ENCODE results near the gene C14orf119.

Gene C14orf119

GRCh38 chr14:23117371-23118020 is 22.2 kb downstream of the C14orf119 start:
- Histone ChIP-seq H3K27ac (ENCODE audit: low read length) (no peak overlapping the region), H3K27me3 (ENCODE audit: insufficient read depth, low read length) (peaks cover 6% of the 10 kb centered on the region; the same call in 1 of the 2 replicates), H3K9ac (ENCODE audit: low read depth, low read length) (no peak overlapping the region), H3K4me1 (ENCODE audit: insufficient read depth, low read length) (peaks cover 28% of the 10 kb centered on the region), H3K36me3 (ENCODE audit: insufficient read depth, low read depth, low read length) (no peaks in the 10 kb centered on the region), H3K9me3 (ENCODE audit: insufficient read depth, low read depth, low read length) (no peaks in the 10 kb centered on the region), H3K4me3 (ENCODE audit: low read length) (no peak overlapping the region)

- H3K4me3 ChIP-seq (ENCODE audit: low read length): no peak within 1 kb of the TSS
- H3K9me3 ChIP-seq (ENCODE audit: insufficient read depth, low read depth, low read length): no peaks in the 10 kb centered on the region
- H3K4me1 ChIP-seq (ENCODE audit: insufficient read depth, low read length): peaks cover 25% of the 10 kb centered on the region
- no peak within 1 kb of the TSS for H3K27ac ChIP-seq (ENCODE audit: low read length)
- no peaks in the 10 kb centered on the region for H3K36me3 ChIP-seq (ENCODE audit: insufficient read depth, low read depth, low read length)
- H3K27me3 ChIP-seq (ENCODE audit: insufficient read depth, low read length): peaks cover 5% of the 10 kb centered on the region; the same call in 1 of the 2 replicates
- no peak within 1 kb of the TSS for H3K9ac ChIP-seq (ENCODE audit: low read depth, low read length)
Measured at GRCh38 chr14:23118506-23119362, 23.4 kb downstream of the C14orf119 start, which contains the start of gene CEBPE. Gene CEBPE, minus strand, starts transcription at chr14:23119255. Its CDS starts 164 bp downstream, at chr14:23119091.

GRCh38 chr14:23119363-23120327 is 24.3 kb downstream of the C14orf119 start:
- H3K4me3 ChIP-seq (ENCODE audit: low read length): no peak overlapping the region
- H3K4me1 ChIP-seq (ENCODE audit: insufficient read depth, low read length): peaks cover 20% of the 10 kb centered on the region
- no peaks in the 10 kb centered on the region for H3K9me3 ChIP-seq (ENCODE audit: insufficient read depth, low read depth, low read length)
- no peak overlapping the region for H3K9ac ChIP-seq (ENCODE audit: low read depth, low read length)
- no peaks in the 10 kb centered on the region for H3K36me3 ChIP-seq (ENCODE audit: insufficient read depth, low read depth, low read length)
- H3K27ac ChIP-seq (ENCODE audit: low read length): no peak overlapping the region
- no peaks in the 10 kb centered on the region for H3K27me3 ChIP-seq (ENCODE audit: insufficient read depth, low read length)

- Histone ChIP-seq H3K27me3 (ENCODE audit: insufficient read depth, low read length) (no peaks in the 10 kb centered on the region), H3K9me3 (ENCODE audit: insufficient read depth, low read depth, low read length) (no peaks in the 10 kb centered on the region), H3K4me1 (ENCODE audit: insufficient read depth, low read length) (peaks cover 20% of the 10 kb centered on the region), H3K9ac (ENCODE audit: low read depth, low read length) (no peak overlapping the region), H3K27ac (ENCODE audit: low read length) (no peak overlapping the region), H3K4me3 (ENCODE audit: low read length) (no peak overlapping the region), H3K36me3 (ENCODE audit: insufficient read depth, low read depth, low read length) (no peaks in the 10 kb centered on the region)
Measured at GRCh38 chr14:23120541-23121251, 25.4 kb downstream of the C14orf119 start.

GRCh38 chr14:23121361-23121771 is 26.1 kb downstream of the C14orf119 start:
- Histone ChIP-seq H3K27me3 (ENCODE audit: insufficient read depth, low read length) (no peaks in the 10 kb centered on the region), H3K4me1 (ENCODE audit: insufficient read depth, low read length) (peaks cover 20% of the 10 kb centered on the region), H3K9ac (ENCODE audit: low read depth, low read length) (no peak overlapping the region; the same call in 1 of the 2 replicates), H3K4me3 (ENCODE audit: low read length) (no peak overlapping the region), H3K9me3 (ENCODE audit: insufficient read depth, low read depth, low read length) (no peaks in the 10 kb centered on the region), H3K36me3 (ENCODE audit: insufficient read depth, low read depth, low read length) (no peaks in the 10 kb centered on the region), H3K27ac (ENCODE audit: low read length) (no peak overlapping the region)

- Histone ChIP-seq H3K4me3 (ENCODE audit: low read length) (no peak overlapping the region), H3K9me3 (ENCODE audit: insufficient read depth, low read depth, low read length) (no peaks in the 10 kb centered on the region), H3K27me3 (ENCODE audit: insufficient read depth, low read length) (no peaks in the 10 kb centered on the region), H3K36me3 (ENCODE audit: insufficient read depth, low read depth, low read length) (peaks cover 6% of the 10 kb centered on the region; the same call in 1 of the 2 replicates), H3K27ac (ENCODE audit: low read length) (no peak overlapping the region), H3K4me1 (ENCODE audit: insufficient read depth, low read length) (peaks cover 20% of the 10 kb centered on the region), H3K9ac (ENCODE audit: low read depth, low read length) (no peak overlapping the region)
Measured at GRCh38 chr14:23122086-23122485, 26.8 kb downstream of the C14orf119 start.

GRCh38 chr14:23123419-23123818 is 28.1 kb downstream of the C14orf119 start:
- no peaks in the 10 kb centered on the region for H3K27me3 ChIP-seq (ENCODE audit: insufficient read depth, low read length)
- H3K36me3 ChIP-seq (ENCODE audit: insufficient read depth, low read depth, low read length): peaks cover 18% of the 10 kb centered on the region
- peaks cover 20% of the 10 kb centered on the region for H3K4me1 ChIP-seq (ENCODE audit: insufficient read depth, low read length)
- no peak overlapping the region for H3K27ac ChIP-seq (ENCODE audit: low read length)
- no peak overlapping the region for H3K9ac ChIP-seq (ENCODE audit: low read depth, low read length)
- H3K4me3 ChIP-seq (ENCODE audit: low read length): no peak overlapping the region
- no peaks in the 10 kb centered on the region for H3K9me3 ChIP-seq (ENCODE audit: insufficient read depth, low read depth, low read length)

DNA sequence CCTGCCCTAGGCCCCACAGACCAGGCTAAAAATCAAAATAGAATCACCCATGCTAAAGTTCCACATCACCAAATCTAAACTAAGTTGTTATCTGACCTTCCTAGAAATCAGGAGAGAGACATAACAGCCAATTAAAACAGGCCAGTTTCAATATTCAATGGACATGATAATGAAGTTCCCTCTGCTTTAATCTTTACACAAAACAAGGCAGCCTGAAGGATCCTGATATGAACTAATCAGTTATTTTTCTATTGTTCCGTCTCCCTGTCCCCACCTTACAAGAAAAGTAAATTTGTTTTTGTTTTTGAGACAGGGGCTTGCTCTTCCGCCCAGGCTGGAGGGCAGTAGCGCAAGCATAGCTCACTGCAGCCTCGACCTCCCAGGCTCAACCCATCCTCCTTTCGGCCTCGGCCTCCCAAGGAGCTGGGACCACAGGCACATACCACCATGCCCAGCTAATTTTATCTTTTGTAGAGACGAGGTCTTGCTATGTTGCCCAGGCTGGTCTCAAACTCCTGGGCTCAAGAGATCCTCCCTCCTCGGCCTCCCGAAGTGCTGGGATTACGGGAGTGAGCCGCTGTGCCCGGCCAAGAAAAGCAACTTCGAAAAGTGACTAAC is 29.1 kb downstream of the C14orf119 start:
- Histone ChIP-seq H3K4me1 (ENCODE audit: insufficient read depth, low read length) (peaks cover 20% of the 10 kb centered on the region), H3K27me3 (ENCODE audit: insufficient read depth, low read length) (no peaks in the 10 kb centered on the region), H3K9me3 (ENCODE audit: insufficient read depth, low read depth, low read length) (no peaks in the 10 kb centered on the region), H3K4me3 (ENCODE audit: low read length) (no peak overlapping the region), H3K36me3 (ENCODE audit: insufficient read depth, low read depth, low read length) (peaks cover 28% of the 10 kb centered on the region), H3K9ac (ENCODE audit: low read depth, low read length) (no peak overlapping the region), H3K27ac (ENCODE audit: low read length) (no peak overlapping the region)

DNA sequence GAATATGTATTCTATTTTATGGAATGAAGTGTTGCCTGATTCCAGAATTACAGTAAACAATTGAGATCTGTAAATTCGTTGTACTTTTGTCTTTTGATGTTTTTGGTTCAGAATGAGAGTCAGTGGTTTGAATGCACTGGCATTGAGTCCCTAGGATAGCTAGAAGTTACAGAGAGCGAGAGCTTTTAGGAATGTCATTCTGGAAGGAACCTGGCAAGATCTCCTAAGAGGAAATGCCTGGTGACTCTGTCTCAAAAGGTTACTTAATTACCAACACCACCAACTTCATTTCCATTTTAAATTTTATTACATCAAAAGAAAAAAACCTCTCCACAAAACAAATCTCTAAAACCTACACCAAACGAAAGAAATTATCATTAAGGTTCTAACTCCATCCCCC is 29.7 kb downstream of the C14orf119 start:
- no peaks in the 10 kb centered on the region for H3K27me3 ChIP-seq (ENCODE audit: insufficient read depth, low read length)
- H3K9me3 ChIP-seq (ENCODE audit: insufficient read depth, low read depth, low read length): no peaks in the 10 kb centered on the region
- H3K4me1 ChIP-seq (ENCODE audit: insufficient read depth, low read length): peaks cover 16% of the 10 kb centered on the region
- H3K4me3 ChIP-seq (ENCODE audit: low read length): no peak overlapping the region
- H3K9ac ChIP-seq (ENCODE audit: low read depth, low read length): no peak overlapping the region
- no peak overlapping the region for H3K27ac ChIP-seq (ENCODE audit: low read length)
- H3K36me3 ChIP-seq (ENCODE audit: insufficient read depth, low read depth, low read length): peaks cover 34% of the 10 kb centered on the region

GRCh38 chr14:23125933-23126524 is 30.7 kb downstream of the C14orf119 start:
- no peak overlapping the region for H3K4me3 ChIP-seq (ENCODE audit: low read length)
- H3K4me1 ChIP-seq (ENCODE audit: insufficient read depth, low read length): peaks cover 10% of the 10 kb centered on the region; the same call in 1 of the 2 replicates
- peaks cover 44% of the 10 kb centered on the region for H3K36me3 ChIP-seq (ENCODE audit: insufficient read depth, low read depth, low read length)
- no peaks in the 10 kb centered on the region for H3K27me3 ChIP-seq (ENCODE audit: insufficient read depth, low read length)
- H3K27ac ChIP-seq (ENCODE audit: low read length): no peak overlapping the region
- H3K9me3 ChIP-seq (ENCODE audit: insufficient read depth, low read depth, low read length): no peaks in the 10 kb centered on the region
- H3K9ac ChIP-seq (ENCODE audit: low read depth, low read length): no peak overlapping the region
